Measurements from ENCODE around the gene RDH8. TPM values are rescaled to one million over a fixed set of nuclear protein-coding genes. Genes with fewer than 3 reads are reported as not detected.

Gene RDH8
- total RNA-seq, 1 donor from 2014 or later, result not detected

DNA sequence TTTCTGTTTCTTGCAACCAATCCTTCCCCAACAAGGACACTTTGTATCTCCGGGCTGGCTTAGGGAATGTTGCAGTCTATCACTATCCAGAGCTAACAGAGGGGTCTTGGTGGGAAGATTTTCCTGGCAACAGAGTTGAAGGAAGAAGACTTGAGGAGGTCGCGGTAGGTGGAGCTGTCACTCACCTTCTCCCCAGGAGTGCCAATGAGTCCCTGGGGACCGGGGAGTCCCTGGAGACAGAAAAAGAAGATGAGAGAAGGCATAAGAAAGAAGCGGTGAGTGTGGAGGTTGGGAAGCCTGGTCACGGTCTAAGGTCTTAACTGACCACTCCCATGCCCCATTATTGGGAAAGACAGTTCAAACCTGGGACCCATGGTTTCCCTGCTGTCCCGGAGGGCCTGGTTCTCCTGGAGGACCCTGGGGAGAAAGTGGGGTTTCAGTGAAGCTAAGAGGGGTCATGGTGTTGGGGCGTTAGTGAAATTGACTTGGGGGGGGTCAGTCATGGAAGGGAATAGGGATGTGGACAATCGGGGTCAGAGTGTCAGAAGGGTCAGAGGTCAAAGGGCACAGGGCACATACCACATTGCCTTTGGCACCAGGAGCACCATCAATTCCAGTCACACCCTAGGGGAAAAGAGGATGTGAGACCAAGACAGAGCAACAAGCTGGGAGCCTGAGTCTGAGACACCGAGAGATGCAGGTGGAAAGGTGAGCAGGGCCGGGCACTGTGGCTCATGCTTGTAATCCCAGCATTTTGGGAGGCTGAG lies 21.7 kb upstream of the RDH8 start:
- DNase-seq (ENCODE audit: low read depth), result no peak
- no peak overlapping the region for H3K4me3 ChIP-seq (ENCODE audit: low read depth, low read length)
- TF ChIP-seq, protein P1, sequence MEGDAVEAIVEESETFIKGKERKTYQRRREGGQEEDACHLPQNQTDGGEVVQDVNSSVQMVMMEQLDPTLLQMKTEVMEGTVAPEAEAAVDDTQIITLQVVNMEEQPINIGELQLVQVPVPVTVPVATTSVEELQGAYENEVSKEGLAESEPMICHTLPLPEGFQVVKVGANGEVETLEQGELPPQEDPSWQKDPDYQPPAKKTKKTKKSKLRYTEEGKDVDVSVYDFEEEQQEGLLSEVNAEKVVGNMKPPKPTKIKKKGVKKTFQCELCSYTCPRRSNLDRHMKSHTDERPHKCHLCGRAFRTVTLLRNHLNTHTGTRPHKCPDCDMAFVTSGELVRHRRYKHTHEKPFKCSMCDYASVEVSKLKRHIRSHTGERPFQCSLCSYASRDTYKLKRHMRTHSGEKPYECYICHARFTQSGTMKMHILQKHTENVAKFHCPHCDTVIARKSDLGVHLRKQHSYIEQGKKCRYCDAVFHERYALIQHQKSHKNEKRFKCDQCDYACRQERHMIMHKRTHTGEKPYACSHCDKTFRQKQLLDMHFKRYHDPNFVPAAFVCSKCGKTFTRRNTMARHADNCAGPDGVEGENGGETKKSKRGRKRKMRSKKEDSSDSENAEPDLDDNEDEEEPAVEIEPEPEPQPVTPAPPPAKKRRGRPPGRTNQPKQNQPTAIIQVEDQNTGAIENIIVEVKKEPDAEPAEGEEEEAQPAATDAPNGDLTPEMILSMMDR (conservative IDR thresholded peaks at IDR 0.05; ENCODE audit: low read depth, low read length), result no peak

- TF ChIP-seq, protein P1 (conservative IDR thresholded peaks at IDR 0.05; ENCODE audit: low read depth, low read length), result no peak
- no peak overlapping the region for H3K4me3 ChIP-seq (ENCODE audit: low read depth, low read length)
- no peak for DNase-seq (ENCODE audit: low read depth)
Measured at GRCh38 chr19:9995084-9995483, 18.2 kb upstream of the RDH8 start.

- H3K4me3 ChIP-seq (ENCODE audit: low read depth, low read length), result no peak overlapping the region
- TF ChIP-seq, protein P1 (conservative IDR thresholded peaks at IDR 0.05; ENCODE audit: low read depth, low read length), result no peak
- DNase-seq (ENCODE audit: low read depth), result no peak
Measured at GRCh38 chr19:9995999-9996398, 17.3 kb upstream of the RDH8 start.

GRCh38 chr19:9996541-9996940 lies 16.7 kb upstream of the RDH8 start:
- H3K4me3 ChIP-seq (ENCODE audit: low read depth, low read length), result no peak overlapping the region
- DNase-seq (ENCODE audit: low read depth), result no peak
- TF ChIP-seq, protein P1 (conservative IDR thresholded peaks at IDR 0.05; ENCODE audit: low read depth, low read length), result no peak

- H3K4me3 ChIP-seq (ENCODE audit: low read depth, low read length), result no peak overlapping the region
- DNase-seq (ENCODE audit: low read depth), result no peak
- TF ChIP-seq, protein P1 (conservative IDR thresholded peaks at IDR 0.05; ENCODE audit: low read depth, low read length), result peak; percentile 87
Measured at GRCh38 chr19:10000171-10000826, 13.0 kb upstream of the RDH8 start.

DNA sequence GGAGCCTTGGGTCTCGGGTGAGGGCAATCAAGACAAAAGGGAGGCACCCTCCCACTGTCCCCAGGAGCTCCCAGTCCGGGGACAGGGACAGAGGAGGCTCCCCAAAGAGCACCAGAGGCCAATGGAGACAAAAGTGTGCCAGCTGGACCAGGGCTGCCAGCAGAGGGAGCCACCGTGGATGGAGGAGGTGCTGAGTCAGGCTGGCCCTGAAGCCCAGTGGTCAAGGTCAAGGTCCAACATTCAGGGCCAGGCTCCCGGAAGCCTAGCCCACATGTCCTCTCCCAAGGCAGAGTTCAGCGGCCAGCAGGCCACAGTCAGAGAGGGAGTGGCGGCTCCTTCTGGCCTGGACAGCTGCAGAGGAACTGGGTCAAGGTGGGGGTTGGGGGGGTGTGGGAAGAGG lies 11.4 kb upstream of the RDH8 start:
- TF ChIP-seq, protein P1 (conservative IDR thresholded peaks at IDR 0.05; ENCODE audit: low read depth, low read length), result peak; percentile 69
- DNase-seq (ENCODE audit: low read depth), result no peak
- no peak overlapping the region for H3K4me3 ChIP-seq (ENCODE audit: low read depth, low read length)

All from epithelial cell of proximal tubule (primary cell).